H1 (cell line): Measurements from ENCODE around the gene TSKS. TPM values are rescaled to one million over a fixed set of nuclear protein-coding genes. Genes with fewer than 3 reads are reported as not detected.

Experiments
- CTCF ChIA-PET: fragments of 300-600 bp; sonication (Branson Sonifier 250); formaldehyde crosslinking; loops from one replicate; lab custom pipeline; 2021; ENCODE audit not compliant: partially characterized antibody; lab: Charles Lee
- POLR2A ChIA-PET: fragments of 300-600 bp; sonication (Branson Sonifier 250); formaldehyde crosslinking; loops from one replicate; lab custom pipeline; 2021; ENCODE audit warnings: inconsistent platforms; ENCODE audit not compliant: partially characterized antibody; lab: Charles Lee
- DNase-seq, 2 experiments: peaks; one replicate each; pipeline versions ENCODE4 v3.0.0 to v3.0.0-alpha.2; 2010 to 2022; ENCODE audit warnings: low spot score in 2 of 2, low read depth in 1 of 2, mixed read lengths in 1 of 2
- FAIRE-seq: peaks from 2 replicates; lab custom pipeline; 2011; peaks lifted over from hg19 to GRCh38; lab: Jason Lieb, UNC
- H2AFZ ChIP-seq: 2 replicates; pipeline ENCODE4 v1.8.1; 2012; ENCODE audit warnings: low read length, inconsistent platforms
- H2AK5ac ChIP-seq: 2 replicates; pipeline ENCODE4 v1.6.1; 2013; ENCODE audit warnings: low read depth, low read length
- H2BK120ac ChIP-seq: replicated peaks from 2 replicates; pipeline ENCODE3; 2013; ENCODE audit warnings: low read depth, low read length, inconsistent platforms
- H2BK12ac ChIP-seq: 2 replicates; pipeline ENCODE4 v1.6.1; 2013; ENCODE audit warnings: low read depth, low read length
- H2BK15ac ChIP-seq: 2 replicates; pipeline ENCODE4 v1.6.1; 2013; ENCODE audit warnings: low read length
- H2BK20ac ChIP-seq: 2 replicates; pipeline ENCODE4 v1.6.1; 2013; ENCODE audit warnings: low read length
- H2BK5ac ChIP-seq: 2 replicates; pipeline ENCODE4 v1.6.1; 2013; ENCODE audit warnings: low read depth, low read length
- H3K14ac ChIP-seq: 2 replicates; pipeline ENCODE4 v1.6.1; 2013; ENCODE audit warnings: inconsistent platforms; ENCODE audit not compliant: insufficient read length
- H3K18ac ChIP-seq: 2 replicates; pipeline ENCODE4 v1.6.1; 2013; ENCODE audit warnings: low read length; ENCODE audit errors: extremely low read depth
- H3K23ac ChIP-seq: 2 replicates; pipeline ENCODE4 v1.6.1; 2013; ENCODE audit warnings: inconsistent platforms; ENCODE audit not compliant: insufficient read length
- H3K23me2 ChIP-seq: 2 replicates; pipeline ENCODE4 v1.6.1; 2013; ENCODE audit warnings: low read depth, low read length
- H3K27ac ChIP-seq: 2 replicates; pipeline ENCODE4 v1.6.1; 2011; ENCODE audit warnings: low read depth, low read length, inconsistent platforms
- H3K27me3 ChIP-seq, 4 experiments: replicated peaks in 1 of 4; 1 replicate in 1 of 4; 2 replicates in 3 of 4; pipeline versions ENCODE4 v1.6.1 to v1.8.1; 2011 to 2013; ENCODE audit warnings: low read length in 3 of 4, mild to moderate bottlenecking in 3 of 4, inconsistent platforms in 2 of 4, mixed read lengths in 2 of 4, moderate library complexity in 1 of 4; ENCODE audit not compliant: control insufficient read depth in 3 of 4, insufficient read depth in 3 of 4; ENCODE audit errors: extremely low read depth in 1 of 4
- H3K36me3 ChIP-seq, 4 experiments: 2 replicates each; pipeline versions ENCODE4 v1.6.1 to v1.8.1; 2011 to 2013; ENCODE audit warnings: mild to moderate bottlenecking in 4 of 4, low read length in 3 of 4, moderate library complexity in 2 of 4, control low read depth in 1 of 4, inconsistent platforms in 1 of 4; ENCODE audit not compliant: insufficient read depth in 4 of 4, control insufficient read depth in 2 of 4
- H3K4ac ChIP-seq: replicated peaks from 2 replicates; pipeline ENCODE3; 2013; ENCODE audit warnings: low read length, low read depth, mixed read lengths, inconsistent platforms; ENCODE audit not compliant: insufficient read length
- H3K4me1 ChIP-seq, 4 experiments: replicated peaks in 1 of 4; 1 replicate in 1 of 4; 2 replicates in 3 of 4; pipeline versions ENCODE4 v1.6.1 to v1.8.1; 2011 to 2013; ENCODE audit warnings: low read length in 3 of 4, inconsistent platforms in 2 of 4, mixed read lengths in 1 of 4; ENCODE audit not compliant: insufficient read depth in 4 of 4, control insufficient read depth in 3 of 4
- H3K4me2 ChIP-seq, 2 experiments: 2 replicates each; pipeline versions ENCODE4 v1.6.1 to v1.8.1; 2011 to 2013; ENCODE audit warnings: low read depth in 2 of 2, low read length in 2 of 2, control low read depth in 1 of 2, inconsistent platforms in 1 of 2, mild to moderate bottlenecking in 1 of 2; ENCODE audit not compliant: insufficient read depth in 1 of 2
- H3K4me3 ChIP-seq, 4 experiments: fragments of 200-600, 300-600 bp in 1 of 4; sonication (generic), shearing (Covaris generic), sonication (Bioruptor Twin) in 1 of 4; 2 replicates each; pipeline versions ENCODE4 v1.5.1 to v1.8.1; 2011 to 2016; ENCODE audit warnings: low read length in 4 of 4, low read depth in 3 of 4, control low read depth in 2 of 4, inconsistent platforms in 2 of 4, mild to moderate bottlenecking in 2 of 4, mixed read lengths in 1 of 4, moderate library complexity in 1 of 4; ENCODE audit not compliant: insufficient read depth in 2 of 4; ENCODE audit errors: extremely low read depth in 1 of 4
- H3K56ac ChIP-seq: replicated peaks from 2 replicates; pipeline ENCODE3; 2013; ENCODE audit warnings: low read depth, mild to moderate bottlenecking, mixed read lengths, low read length, inconsistent platforms; ENCODE audit not compliant: insufficient read length
- H3K79me1 ChIP-seq: 2 replicates; pipeline ENCODE4 v1.6.1; 2013; ENCODE audit warnings: low read depth, low read length, control low read depth
- H3K79me2 ChIP-seq, 2 experiments: 2 replicates each; pipeline versions ENCODE4 v1.6.1 to v1.8.1; 2012 to 2013; ENCODE audit warnings: low read length in 2 of 2, mild to moderate bottlenecking in 2 of 2, inconsistent platforms in 1 of 2; ENCODE audit not compliant: insufficient read depth in 2 of 2, control insufficient read depth in 1 of 2
- H3K9ac ChIP-seq, 4 experiments: replicated peaks in 1 of 4; 1 replicate in 1 of 4; 2 replicates in 3 of 4; pipeline versions ENCODE4 v1.6.1 to v1.8.1; 2011 to 2013; ENCODE audit warnings: low read depth in 3 of 4, low read length in 3 of 4, control low read depth in 2 of 4, mild to moderate bottlenecking in 2 of 4, moderate library complexity in 2 of 4, inconsistent platforms in 1 of 4; ENCODE audit errors: extremely low read depth in 1 of 4
- H3K9me3 ChIP-seq, 2 experiments: 2 replicates each; pipeline versions ENCODE4 v1.6.1 to v1.8.1; 2012 to 2013; ENCODE audit warnings: mild to moderate bottlenecking in 2 of 2, moderate library complexity in 2 of 2, control low read depth in 1 of 2, inconsistent platforms in 1 of 2, low read depth in 1 of 2, low read length in 1 of 2, mixed read lengths in 1 of 2; ENCODE audit not compliant: insufficient read depth in 2 of 2
- H4K20me1 ChIP-seq, 2 experiments: replicated peaks in 1 of 2; 2 replicates each; pipeline versions ENCODE3 to v1.8.1; 2011 to 2013; ENCODE audit warnings: inconsistent platforms in 2 of 2, low read length in 2 of 2, mild to moderate bottlenecking in 1 of 2; ENCODE audit not compliant: insufficient read depth in 2 of 2, control insufficient read depth in 1 of 2
- H4K5ac ChIP-seq: 2 replicates; pipeline ENCODE4 v1.6.1; 2013; ENCODE audit warnings: low read length, low read depth, mixed read lengths, inconsistent platforms; ENCODE audit not compliant: insufficient read length
- H4K8ac ChIP-seq: 2 replicates; pipeline ENCODE4 v1.8.0; 2013; ENCODE audit warnings: mild to moderate bottlenecking, moderate library complexity, low read length, inconsistent platforms; ENCODE audit not compliant: insufficient read depth; ENCODE audit errors: extremely low read depth
- H4K91ac ChIP-seq: replicated peaks from 2 replicates; pipeline ENCODE3; 2013; ENCODE audit warnings: low read length, mixed read lengths, inconsistent platforms; ENCODE audit not compliant: insufficient read length
- ASH2L ChIP-seq: fragments of 200-600, 300-600 bp; sonication (generic); IDR thresholded peaks from one replicate; pipeline ENCODE4 v1.7.1; 2017; ENCODE audit warnings: low read length
- CHD2 ChIP-seq: IDR thresholded peaks from 2 replicates; pipeline ENCODE4 v1.6.1; 2012; ENCODE audit warnings: low read length, improper control_type of control experiment
- GTF2F1 ChIP-seq: IDR thresholded peaks from 2 replicates; pipeline ENCODE4 v1.6.1; 2012; ENCODE audit warnings: low read depth, low read length, improper control_type of control experiment, borderline replicate concordance
- JUND ChIP-seq: IDR thresholded peaks from 2 replicates; pipeline ENCODE4 v1.6.1; 2011; ENCODE audit warnings: mild to moderate bottlenecking, improper control_type of control experiment, low read length
- POU5F1 ChIP-seq: IDR thresholded peaks from 2 replicates; pipeline ENCODE4 v1.6.1; 2011; ENCODE audit warnings: low read depth, mild to moderate bottlenecking, low read length, moderate library complexity
- SAP30 ChIP-seq: fragments of 300-600 bp; sonication (generic); IDR thresholded peaks from 2 replicates; pipeline ENCODE4 v1.7.1; 2012; ENCODE audit warnings: low read length, moderate library complexity, mild to moderate bottlenecking, inconsistent platforms; ENCODE audit not compliant: insufficient read depth, insufficient replicate concordance
- WGBS, 2 experiments: shearing (Covaris generic) in 1 of 2; methylation state at CpG; one replicate each; pipeline versions ENCODE4 v1.1.6 to v1.1.7; 2013 to 2015; ENCODE audit warnings: low lambda C conversion rate in 2 of 2, mixed read lengths in 2 of 2, inconsistent platforms in 1 of 2, low coverage in 1 of 2, missing lambda C conversion rate in 1 of 2; ENCODE audit not compliant: insufficient replicate concordance in 2 of 2, insufficient coverage in 1 of 2, insufficient read length in 1 of 2; ENCODE audit errors: extremely low coverage in 1 of 2, missing lambda C conversion rate in 1 of 2; 5-methylcytosine and 5-hydroxymethylcytosine counted together
- long read RNA-seq, 2 experiments: library from RNA in 1 of 2; library from capped mRNA in 1 of 2; stranded (forward); transcript quantifications; one replicate each; pipeline ENCODE4 v2.0.0, GENCODE V29; 2021; ENCODE audit warnings: inconsistent platforms in 1 of 2
- polyA minus RNA-seq, 3 experiments: library from RNA; depleted of rRNA, polyadenylated mRNA; stranded (reverse); fragments of >200 nt; gene quantifications; 1 replicate in 2 of 3; 2 replicates in 1 of 3; pipeline ENCODE4 v1.2.3, GENCODE V29; 2011
- polyA plus RNA-seq, 7 experiments: library from polyadenylated mRNA; depleted of rRNA in 3 of 7; stranded (reverse) in 5 of 7; unstranded in 2 of 7; fragments of >200 nt in 5 of 7; fragments of 200-250 nt in 2 of 7; gene quantifications; 1 replicate in 5 of 7; 2 replicates in 1 of 7; 4 replicates in 1 of 7; pipeline versions ENCODE4 v1.2.1 to v1.2.3, GENCODE V29; 2011 to 2013; ENCODE audit warnings: missing spikeins in 2 of 7, mixed read lengths in 2 of 7
- total RNA-seq: library from RNA; stranded (reverse); fragmentation: NEBNext Ultra II Directional; extraction: Animal tissue kit (Norgen Biotek cat#: 25700); gene quantifications from 2 replicates; pipeline ENCODE4 v1.2.1, GENCODE V29; 2021

The TSKS gene, protein sequence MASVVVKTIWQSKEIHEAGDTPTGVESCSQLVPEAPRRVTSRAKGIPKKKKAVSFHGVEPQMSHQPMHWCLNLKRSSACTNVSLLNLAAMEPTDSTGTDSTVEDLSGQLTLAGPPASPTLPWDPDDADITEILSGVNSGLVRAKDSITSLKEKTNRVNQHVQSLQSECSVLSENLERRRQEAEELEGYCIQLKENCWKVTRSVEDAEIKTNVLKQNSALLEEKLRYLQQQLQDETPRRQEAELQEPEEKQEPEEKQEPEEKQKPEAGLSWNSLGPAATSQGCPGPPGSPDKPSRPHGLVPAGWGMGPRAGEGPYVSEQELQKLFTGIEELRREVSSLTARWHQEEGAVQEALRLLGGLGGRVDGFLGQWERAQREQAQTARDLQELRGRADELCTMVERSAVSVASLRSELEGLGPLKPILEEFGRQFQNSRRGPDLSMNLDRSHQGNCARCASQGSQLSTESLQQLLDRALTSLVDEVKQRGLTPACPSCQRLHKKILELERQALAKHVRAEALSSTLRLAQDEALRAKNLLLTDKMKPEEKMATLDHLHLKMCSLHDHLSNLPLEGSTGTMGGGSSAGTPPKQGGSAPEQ
- total RNA-seq (not detected in 2 replicates), polyA plus RNA-seq (2011; rRNA removed) (0.21 and 0.24 TPM in 2 replicates), polyA minus RNA-seq (2011; rRNA and poly(A)+ RNA removed) (0.12 TPM in 1 of 2 replicates, not detected in the other)
- 0.39 TPM for polyA plus RNA-seq (2011; cell fraction: cytosol; rRNA removed)
- polyA plus RNA-seq (2011; cell fraction: nucleus; rRNA removed), result 0.17 TPM
- polyA plus RNA-seq (2012, experiment 1 of 2), result 0.23 to 0.47 TPM (median 0.25 TPM) in 3 of 4 replicates, not detected in the other
- not detected for polyA plus RNA-seq (2012, experiment 2 of 2)
- polyA plus RNA-seq (2013, experiment 1 of 2), result 0.36 TPM
- 0.20 TPM for polyA plus RNA-seq (2013, experiment 2 of 2)
- not detected for polyA minus RNA-seq (2011; cell fraction: cytosol; rRNA and poly(A)+ RNA removed)
- not detected for polyA minus RNA-seq (2011; cell fraction: nucleus; rRNA and poly(A)+ RNA removed)
- long read RNA-seq, experiment 1, result 0 reads
- long read RNA-seq, experiment 2, result 0 reads

DNA sequence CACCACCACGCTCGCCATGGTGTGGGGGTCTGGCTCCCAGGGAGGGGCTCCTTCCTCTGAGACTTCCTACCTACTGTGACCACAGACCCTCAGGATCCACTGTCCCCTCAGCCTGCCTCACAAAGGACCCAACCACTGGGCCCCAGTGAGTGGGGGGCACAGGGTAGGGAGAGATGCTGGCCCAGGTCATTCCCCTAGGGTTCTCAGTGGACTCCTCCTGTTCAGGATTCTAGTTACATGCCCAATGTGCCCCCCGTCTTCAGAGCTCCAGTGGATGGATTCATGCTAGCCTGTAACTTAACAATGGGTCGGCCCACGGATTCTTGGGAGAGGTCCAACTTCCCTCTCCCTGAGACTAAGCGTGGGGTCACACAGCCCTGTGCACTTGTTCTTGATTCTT, at the start of gene TSKS:
TSKS (minus strand) TSS at position 77 of the 400 bp plus-strand sequence; CDS start at position 18, 59 bp downstream.
- no peak within 1 kb of the TSS for H3K14ac ChIP-seq
- no peak within 1 kb of the TSS for H3K27ac ChIP-seq
- no peak within 1 kb of the TSS for H3K23ac ChIP-seq
- no peak within 1 kb of the TSS for H3K56ac ChIP-seq
- no peak within 1 kb of the TSS for H2AK5ac ChIP-seq
- WGBS, 2 experiments, result 88% methylated on average over 6 of the region's 6 CpGs; no CpG with 5 or more reads in 1 of the 2 experiments
- no peak within 1 kb of the TSS for H3K9ac ChIP-seq
- H3K36me3 ChIP-seq, result no peaks in the 10 kb centered on the region
- FAIRE-seq (no peak), DNase-seq (no peak)
- no peaks in the 10 kb centered on the region for H3K27me3 ChIP-seq
- POLR2A ChIA-PET, result interaction anchor here (0.7 to 1.2 kb wide), 7 partner anchors 8 to 173 kb away, joined by 3 to 4 read pairs (median 3); partner anchors contain the start of gene ADM5
- no peak within 1 kb of the TSS for H2BK5ac ChIP-seq
- H2BK20ac ChIP-seq, result peak within 1 kb of the TSS; percentile 66; the same call in 1 of the 2 replicates
- H3K4me3 ChIP-seq, result no peak within 1 kb of the TSS
- peaks cover 0 to 11% of the 10 kb centered on the region in 2 experiments; a peak in 2 of 4 replicates for H3K79me2 ChIP-seq
- H3K18ac ChIP-seq, result no peak within 1 kb of the TSS; the same call in 1 of the 2 replicates
- CTCF ChIA-PET, result interaction anchor here (0.9 to 2.2 kb wide), 3 partner anchors 17 to 46 kb away, joined by 4 to 8 read pairs (median 8); no protein-coding TSS in a partner anchor
- no peak within 1 kb of the TSS for H3K4me2 ChIP-seq
- H2BK120ac ChIP-seq, result no peak within 1 kb of the TSS
- no peak within 1 kb of the TSS for H4K5ac ChIP-seq
- peaks cover 9% of the 10 kb centered on the region for H3K79me1 ChIP-seq
- H4K8ac ChIP-seq, result peak within 1 kb of the TSS; percentile 3; the same call in 1 of the 2 replicates
- H3K4me1 ChIP-seq, result peaks cover 0 to 11% (median 5%) of the 10 kb centered on the region in 4 experiments; a peak in 6 of 7 replicates
- no peaks in the 10 kb centered on the region for H4K20me1 ChIP-seq
- H2AFZ ChIP-seq, result no peak within 1 kb of the TSS; the same call in 1 of the 2 replicates
- no peaks in the 10 kb centered on the region for H3K9me3 ChIP-seq
- H2BK12ac ChIP-seq, result peak within 1 kb of the TSS; percentile 68; the same call in 1 of the 2 replicates
- peak within 1 kb of the TSS; percentile 39 for H4K91ac ChIP-seq
- 0 out of 2 replicates have a peak, but pooled peaks have one; percentile 12 for TF ChIP-seq JUND
- no peak for TF ChIP-seq POU5F1
- TF ChIP-seq CHD2, result no peak
- no peak for TF ChIP-seq ASH2L
- no peak for TF ChIP-seq GTF2F1
- no peak for TF ChIP-seq SAP30
- H2BK15ac ChIP-seq, result no peak within 1 kb of the TSS
- H3K4ac ChIP-seq, result no peak within 1 kb of the TSS
- H3K23me2 ChIP-seq, result peaks cover 13% of the 10 kb centered on the region
